MCF 10A (cell line): ENCODE data around the gene CYSTM1. TPM values are rescaled to one million over a fixed set of nuclear protein-coding genes. Genes with fewer than 3 reads are reported as not detected.

Experiments
- BruUV-seq: library from RNA; stranded (reverse); fragments of 400-500 nt; replicated peaks from 2 replicates; lab custom pipeline; 2021; lab: Mats Ljungman, UMichigan
- CTCF ChIA-PET: fragments of 300-600 bp; sonication (Branson Sonifier 250); formaldehyde crosslinking; extraction: SDS; loops from one replicate; lab custom pipeline; 2021; ENCODE audit warnings: antibody characterized with exemption, inconsistent platforms; lab: Yijun Ruan, JAX
- POLR2A ChIA-PET: fragments of 300-600, 350-650 bp; sonication (Branson Sonifier 250); formaldehyde crosslinking; extraction: SDS; loops from one replicate; lab custom pipeline; 2020; ENCODE audit warnings: antibody characterized with exemption, inconsistent platforms; lab: Yijun Ruan, JAX
- DNase-seq: peaks from one replicate; pipeline ENCODE4 v3.0.0-alpha.2; 2018; ENCODE audit not compliant: unreplicated experiment
- H3K27ac Mint-ChIP-seq: one replicate; pipeline ENCODE4 v1.8.0; 2022; ENCODE audit warnings: mild to moderate bottlenecking, low read depth, mixed read lengths; ENCODE audit not compliant: unreplicated experiment
- H3K27me3 Mint-ChIP-seq: one replicate; pipeline ENCODE4 v1.8.0; 2022; ENCODE audit warnings: mixed read lengths; ENCODE audit not compliant: insufficient read depth, unreplicated experiment
- H3K36me3 Mint-ChIP-seq: one replicate; pipeline ENCODE4 v1.8.0; 2022; ENCODE audit warnings: mild to moderate bottlenecking, moderate library complexity, mixed read lengths; ENCODE audit not compliant: insufficient read depth, unreplicated experiment
- H3K4me1 Mint-ChIP-seq: one replicate; pipeline ENCODE4 v1.8.0; 2022; ENCODE audit warnings: mixed read lengths; ENCODE audit not compliant: insufficient read depth, unreplicated experiment
- H3K4me3 Mint-ChIP-seq: one replicate; pipeline ENCODE4 v1.8.0; 2022; ENCODE audit warnings: mild to moderate bottlenecking, moderate library complexity, mixed read lengths; ENCODE audit not compliant: unreplicated experiment
- H3K9me3 Mint-ChIP-seq: one replicate; pipeline ENCODE4 v1.8.0; 2022; ENCODE audit warnings: mixed read lengths; ENCODE audit not compliant: unreplicated experiment
- intact Hi-C: fragments of 100-400 bp; cut with micrococcal nuclease; formaldehyde crosslinking; loops from 2 replicates; pipeline ENCODE4 v1.14.1; 2022
- total RNA-seq: library from RNA; stranded (reverse); gene quantifications from 2 replicates; pipeline ENCODE4 v1.2.3, GENCODE V29; 2022
- TF ChIP-seq, protein P1 (sequence below): fragments of 200-600 bp; IDR thresholded peaks from one replicate; pipeline ENCODE4 v1.8.0; 2022; ENCODE audit warnings: antibody characterized with exemption, mild to moderate bottlenecking; ENCODE audit not compliant: unreplicated experiment

CYSTM1 gene
- total RNA-seq, 1 experiment from 2014 or later = 59.4 TPM

DNA sequence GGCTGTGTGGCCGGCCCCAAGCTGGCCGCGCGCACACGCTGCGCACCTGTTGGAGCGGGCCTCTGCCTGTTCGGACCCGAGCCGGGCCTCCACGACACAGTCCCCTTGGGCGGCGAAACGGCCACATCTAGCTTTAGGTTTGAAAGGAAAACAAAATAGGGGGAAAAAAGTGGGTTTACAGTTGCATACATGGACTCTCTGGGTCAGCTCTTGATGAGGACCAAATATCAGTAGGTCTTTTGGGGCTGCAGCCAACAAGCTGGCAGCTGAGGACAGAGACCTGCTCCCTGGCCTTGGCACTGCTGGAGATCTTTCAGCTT, 28.5 kb upstream of the CYSTM1 start:
- Mint-ChIP-seq H3K4me1 (peaks cover 6% of the 10 kb centered on the region), H3K27me3 (no peaks in the 10 kb centered on the region), H3K27ac (no peak overlapping the region), H3K4me3 (no peak overlapping the region), H3K9me3 (no peaks in the 10 kb centered on the region), H3K36me3 (no peaks in the 10 kb centered on the region)
- ChIA-PET CTCF (interaction anchor here (0.7 to 6.6 kb wide), 11 partner anchors 8 to 89 kb away, joined by 3 to 109 read pairs (median 5); partner anchors contain the start of gene PURA), POLR2A (interaction anchor here (1.1 to 1.5 kb wide), 4 partner anchors 15 to 39 kb away, joined by 3 to 7 read pairs (median 4); partner anchors contain the start of gene PURA)
- no TSS peak for BruUV-seq
- TF ChIP-seq, protein P1, sequence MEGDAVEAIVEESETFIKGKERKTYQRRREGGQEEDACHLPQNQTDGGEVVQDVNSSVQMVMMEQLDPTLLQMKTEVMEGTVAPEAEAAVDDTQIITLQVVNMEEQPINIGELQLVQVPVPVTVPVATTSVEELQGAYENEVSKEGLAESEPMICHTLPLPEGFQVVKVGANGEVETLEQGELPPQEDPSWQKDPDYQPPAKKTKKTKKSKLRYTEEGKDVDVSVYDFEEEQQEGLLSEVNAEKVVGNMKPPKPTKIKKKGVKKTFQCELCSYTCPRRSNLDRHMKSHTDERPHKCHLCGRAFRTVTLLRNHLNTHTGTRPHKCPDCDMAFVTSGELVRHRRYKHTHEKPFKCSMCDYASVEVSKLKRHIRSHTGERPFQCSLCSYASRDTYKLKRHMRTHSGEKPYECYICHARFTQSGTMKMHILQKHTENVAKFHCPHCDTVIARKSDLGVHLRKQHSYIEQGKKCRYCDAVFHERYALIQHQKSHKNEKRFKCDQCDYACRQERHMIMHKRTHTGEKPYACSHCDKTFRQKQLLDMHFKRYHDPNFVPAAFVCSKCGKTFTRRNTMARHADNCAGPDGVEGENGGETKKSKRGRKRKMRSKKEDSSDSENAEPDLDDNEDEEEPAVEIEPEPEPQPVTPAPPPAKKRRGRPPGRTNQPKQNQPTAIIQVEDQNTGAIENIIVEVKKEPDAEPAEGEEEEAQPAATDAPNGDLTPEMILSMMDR = no peak
- no peak for DNase-seq
- intact Hi-C loops = no loop called here

DNA sequence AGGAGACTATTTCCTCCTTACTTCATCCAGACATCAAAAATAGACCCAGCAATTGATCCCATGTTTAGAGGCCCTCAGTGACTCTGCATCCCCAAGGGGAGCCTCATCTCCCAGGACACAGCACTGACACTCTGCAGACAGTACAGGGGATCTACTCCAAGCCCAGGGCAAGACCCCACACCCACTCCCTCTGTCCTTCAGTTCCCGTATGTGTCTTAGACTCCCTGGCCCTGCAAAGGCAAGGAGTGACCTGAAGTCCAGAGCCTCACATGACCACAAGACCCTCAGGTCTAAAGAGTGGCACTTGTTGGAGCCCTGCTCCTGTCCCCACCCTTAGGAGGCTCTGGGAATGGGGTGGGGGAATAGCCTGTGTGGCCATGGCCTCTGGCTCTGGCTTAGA, 27.5 kb upstream of the CYSTM1 start:
- ChIA-PET POLR2A (interaction anchor here (1.1 kb wide), 2 partner anchors 16 to 32 kb away, joined by 3 read pairs; no protein-coding TSS in a partner anchor), CTCF (interaction anchor here (0.6 to 2.6 kb wide), 5 partner anchors 9 to 74 kb away, joined by 3 to 14 read pairs (median 3); no protein-coding TSS in a partner anchor)
- Mint-ChIP-seq H3K4me1 (no peaks in the 10 kb centered on the region), H3K4me3 (no peak overlapping the region), H3K27me3 (no peaks in the 10 kb centered on the region), H3K27ac (no peak overlapping the region), H3K36me3 (no peaks in the 10 kb centered on the region), H3K9me3 (no peaks in the 10 kb centered on the region)
- no TSS peak for BruUV-seq
- no peak for DNase-seq
- TF ChIP-seq, protein P1 = no peak
- intact Hi-C loops = no loop called here

DNA sequence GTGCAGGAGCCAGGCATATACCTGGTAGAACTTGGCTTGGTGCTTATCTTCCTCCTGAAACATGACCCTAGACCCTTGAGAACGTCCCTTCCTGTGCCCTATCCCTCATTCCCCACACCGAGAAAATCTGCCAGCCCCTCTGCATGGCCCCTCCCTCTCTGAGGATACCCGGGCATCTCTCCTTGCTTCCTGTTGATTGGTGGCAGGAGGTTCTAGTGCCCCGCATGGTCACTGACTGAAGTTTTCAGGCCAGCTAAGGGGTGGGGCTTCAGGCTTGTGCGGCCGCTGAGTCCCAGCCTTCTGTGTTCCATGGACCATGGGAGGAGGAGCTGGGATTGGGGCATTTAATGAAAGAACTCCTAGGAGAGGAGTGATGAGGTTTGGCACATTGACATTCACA, 26.5 kb upstream of the CYSTM1 start:
- H3K9me3 Mint-ChIP-seq = no peaks in the 10 kb centered on the region
- H3K36me3 Mint-ChIP-seq = no peaks in the 10 kb centered on the region
- POLR2A ChIA-PET = interaction anchor here (1.0 kb wide), 1 partner anchor 78 kb away, joined by 3 read pairs; no protein-coding TSS in a partner anchor
- intact Hi-C loops = no loop called here
- no peak for DNase-seq
- no peak overlapping the region for H3K27ac Mint-ChIP-seq
- TF ChIP-seq, protein P1 = no peak
- BruUV-seq = no TSS peak
- no peak overlapping the region for H3K4me3 Mint-ChIP-seq
- H3K4me1 Mint-ChIP-seq = no peaks in the 10 kb centered on the region
- CTCF ChIA-PET = interaction anchor here (0.7 to 2.6 kb wide), 4 partner anchors 11 to 76 kb away, joined by 3 to 14 read pairs (median 4); no protein-coding TSS in a partner anchor
- H3K27me3 Mint-ChIP-seq = no peaks in the 10 kb centered on the region

DNA sequence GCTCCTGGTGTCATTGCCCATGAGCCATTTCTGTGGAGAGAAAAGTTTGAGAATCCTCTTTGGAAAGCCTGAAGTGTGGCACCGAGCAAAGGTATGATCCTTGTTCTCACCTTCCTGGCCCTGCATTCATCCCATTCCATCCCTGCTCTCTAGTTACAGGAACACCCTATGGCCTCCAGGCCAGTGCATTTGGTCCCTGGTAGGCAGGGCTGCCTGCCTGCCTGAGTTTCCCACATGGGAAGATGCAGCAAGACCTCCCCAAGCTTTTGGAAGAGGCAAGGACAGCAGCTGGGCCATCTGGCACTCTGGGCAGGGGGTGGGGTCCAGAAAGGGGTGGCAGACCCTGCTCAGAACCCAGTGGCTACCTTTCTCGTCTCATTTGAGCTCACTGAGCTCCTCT, 24.8 kb upstream of the CYSTM1 start:
- BruUV-seq = no TSS peak
- no peaks in the 10 kb centered on the region for H3K9me3 Mint-ChIP-seq
- ChIA-PET POLR2A (interaction anchor here (0.9 kb wide), 1 partner anchor 43 kb away, joined by 3 read pairs; no protein-coding TSS in a partner anchor), CTCF (interaction anchor here (0.6 to 2.6 kb wide), 5 partner anchors 16 to 362 kb away, joined by 3 to 14 read pairs (median 4); no protein-coding TSS in a partner anchor)
- intact Hi-C loops = no loop called here
- H3K27ac Mint-ChIP-seq = no peak overlapping the region
- H3K27me3 Mint-ChIP-seq = no peaks in the 10 kb centered on the region
- TF ChIP-seq, protein P1 = no peak
- H3K4me1 Mint-ChIP-seq = no peaks in the 10 kb centered on the region
- no peaks in the 10 kb centered on the region for H3K36me3 Mint-ChIP-seq
- no peak overlapping the region for H3K4me3 Mint-ChIP-seq
- no peak for DNase-seq
